NK-92 treated with Interleukin-12 subunit alpha and Interleukin-12 subunit beta, amount 100 ng/mL, for 24 hours (cell line): ENCODE measurements around the gene PICALM.
"Not testable (repeated sequence)": the region's sequence is repeated elsewhere in the genome, so short reads cannot be mapped to it uniquely, and the experiment has no call there.

Source experiments
- DNase-seq: peaks from one replicate; lab custom pipeline; 2025; lab: John Stamatoyannopoulos, UW

Gene PICALM

GRCh38 chr11:86068951-86069407, at the start of gene PICALM:
PICALM (minus strand) TSS chr11:86069084; CDS start chr11:86068780, 304 bp downstream.
- DNase-seq = peak; percentile 98

- DNase-seq = no peak
These were observed 49.4 kb upstream of the PICALM start for GRCh38 chr11:86118253-86118652.

- no peak for DNase-seq
These were observed 48.8 kb upstream of the PICALM start for GRCh38 chr11:86117712-86118063.

- no peak for DNase-seq
These were observed 48.3 kb upstream of the PICALM start for GRCh38 chr11:86117001-86117711.

GRCh38 chr11:86116386-86116726, 47.5 kb upstream of the PICALM start:
- DNase-seq = peak; percentile 13

- DNase-seq = no peak
These were observed 46.9 kb upstream of the PICALM start for GRCh38 chr11:86115542-86116385.

GRCh38 chr11:86108890-86109638, 40.2 kb upstream of the PICALM start:
- no peak for DNase-seq

GRCh38 chr11:86108191-86108590, 39.3 kb upstream of the PICALM start:
- no peak for DNase-seq

GRCh38 chr11:86106916-86107315, 38.0 kb upstream of the PICALM start:
- DNase-seq = no peak

GRCh38 chr11:86106031-86106430, 37.1 kb upstream of the PICALM start:
- not testable (repeated sequence) for DNase-seq

GRCh38 chr11:86105601-86106000, 36.7 kb upstream of the PICALM start:
- DNase-seq = not testable (repeated sequence)

GRCh38 chr11:86103808-86104207, 34.9 kb upstream of the PICALM start:
- DNase-seq = no peak

- DNase-seq = no peak
These were observed 33.1 kb upstream of the PICALM start for GRCh38 chr11:86101941-86102407.

GRCh38 chr11:86101493-86101892, 32.6 kb upstream of the PICALM start:
- no peak for DNase-seq

GRCh38 chr11:86099874-86100273, 31.0 kb upstream of the PICALM start:
- no peak for DNase-seq

GRCh38 chr11:86097980-86098379, 29.1 kb upstream of the PICALM start:
- no peak for DNase-seq

- DNase-seq = no peak
These were observed 22.7 kb upstream of the PICALM start for GRCh38 chr11:86091566-86091965.

- DNase-seq = no peak
These were observed 22.2 kb upstream of the PICALM start for GRCh38 chr11:86091086-86091485.

- no peak for DNase-seq
These were observed 20.8 kb upstream of the PICALM start for GRCh38 chr11:86089659-86090058.

GRCh38 chr11:86087688-86088087, 18.8 kb upstream of the PICALM start:
- DNase-seq = not testable (repeated sequence)

GRCh38 chr11:86087256-86087655, 18.4 kb upstream of the PICALM start:
- no peak for DNase-seq

- no peak for DNase-seq
These were observed 12.6 kb upstream of the PICALM start for GRCh38 chr11:86081455-86081854.
